GOT3 (cell line): ENCODE data around the gene NXN.
"Not testable (repeated sequence)": the region's sequence is repeated elsewhere in the genome, so short reads cannot be mapped to it uniquely, and the experiment has no call there.

ENCODE experiments used
- DNase-seq: peaks from one replicate; lab custom pipeline; 2025; ENCODE audit warnings: mixed read lengths; lab: John Stamatoyannopoulos, UW

Gene NXN

GRCh38 chr17:979212-979538 lies 401 bp downstream of the NXN start:
- no peak for DNase-seq

DNA sequence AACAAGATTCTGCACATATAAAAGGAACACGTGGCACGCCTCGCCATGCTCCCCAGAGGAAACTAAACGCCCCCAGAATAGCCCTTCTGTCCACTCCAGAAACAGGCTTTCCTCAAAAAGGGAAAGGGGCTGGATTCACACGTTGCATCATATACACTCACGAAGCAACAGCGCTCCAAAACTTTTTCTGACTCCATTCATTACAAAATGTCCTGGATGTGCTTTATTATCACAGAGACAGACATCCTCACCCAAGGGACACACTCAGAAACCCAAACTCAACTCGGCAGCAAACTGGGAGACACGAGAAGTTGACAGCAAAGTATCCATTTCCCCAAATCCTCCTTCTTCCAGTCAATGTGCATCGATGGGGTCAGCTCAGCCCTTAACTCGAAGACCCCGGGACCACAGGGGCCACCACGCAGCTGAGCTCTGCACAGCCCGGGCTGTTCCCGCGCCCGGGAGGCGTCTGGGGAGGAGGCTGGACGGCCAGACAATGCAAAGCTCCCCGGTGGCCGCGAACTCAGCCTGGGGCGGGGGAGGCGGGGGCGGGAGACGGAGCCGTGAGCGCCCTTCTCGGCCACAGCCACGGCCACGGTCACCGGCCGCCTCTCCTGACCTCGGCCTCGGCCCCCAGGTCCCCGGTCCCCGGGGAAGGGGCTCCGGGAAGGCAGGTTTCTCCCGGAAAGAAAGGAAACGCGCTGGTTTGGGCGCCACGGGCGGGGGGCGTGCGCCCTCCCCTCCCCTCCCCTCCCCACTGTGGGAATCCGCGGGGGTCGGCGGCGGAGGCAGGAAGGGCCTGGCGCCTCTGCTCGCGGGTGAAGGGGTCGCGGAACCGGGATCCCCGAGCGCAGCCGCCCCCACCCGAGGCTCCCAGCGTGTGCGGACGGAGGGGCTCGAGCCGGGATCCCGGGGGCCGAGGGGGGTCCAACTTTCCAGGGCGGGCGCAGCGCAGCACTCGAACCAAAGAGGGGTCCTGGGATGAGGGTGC lies 1.2 kb downstream of the NXN start:
- no peak for DNase-seq

DNA sequence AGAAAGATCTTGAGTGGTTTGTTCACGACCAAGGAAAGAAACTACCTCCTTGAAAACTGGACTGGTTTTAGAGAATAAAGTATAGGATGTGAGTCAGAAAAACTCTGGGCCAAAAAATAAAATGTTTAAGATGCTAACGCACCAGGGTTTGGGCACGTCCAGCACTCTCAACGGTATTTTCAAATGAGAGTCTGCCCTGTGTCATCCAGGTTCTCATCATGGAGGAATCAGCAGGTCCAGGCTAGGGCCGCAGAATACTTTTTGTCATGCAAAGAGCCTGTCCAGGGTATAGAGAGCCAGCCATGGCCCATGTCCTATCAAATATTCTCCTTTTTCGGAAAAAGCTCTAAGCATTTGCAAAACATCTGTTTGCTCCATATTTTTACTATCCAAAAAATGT lies 2.4 kb downstream of the NXN start:
- DNase-seq = no peak

DNA sequence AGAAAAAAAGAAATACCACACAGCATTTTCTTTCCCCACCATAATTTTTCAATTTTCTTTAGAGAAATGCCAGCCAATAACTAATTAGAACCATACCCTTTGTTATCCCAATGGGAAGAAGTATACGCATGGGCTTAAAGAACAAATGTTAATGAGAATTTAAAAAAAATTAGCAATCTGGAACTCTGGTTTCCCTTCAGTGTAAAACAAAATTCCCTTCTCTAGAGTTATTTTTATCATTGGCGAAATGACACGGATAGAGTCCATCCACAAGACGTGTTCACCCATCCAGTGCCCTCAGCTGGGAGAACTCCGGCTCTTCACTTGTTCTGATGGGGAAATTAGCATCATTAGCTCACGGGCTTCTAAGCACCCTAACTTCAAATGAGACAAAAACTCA lies 3.3 kb downstream of the NXN start:
- no peak for DNase-seq

- no peak for DNase-seq
Observed at GRCh38 chr17:975371-975915, 4.1 kb downstream of the NXN start.

DNA sequence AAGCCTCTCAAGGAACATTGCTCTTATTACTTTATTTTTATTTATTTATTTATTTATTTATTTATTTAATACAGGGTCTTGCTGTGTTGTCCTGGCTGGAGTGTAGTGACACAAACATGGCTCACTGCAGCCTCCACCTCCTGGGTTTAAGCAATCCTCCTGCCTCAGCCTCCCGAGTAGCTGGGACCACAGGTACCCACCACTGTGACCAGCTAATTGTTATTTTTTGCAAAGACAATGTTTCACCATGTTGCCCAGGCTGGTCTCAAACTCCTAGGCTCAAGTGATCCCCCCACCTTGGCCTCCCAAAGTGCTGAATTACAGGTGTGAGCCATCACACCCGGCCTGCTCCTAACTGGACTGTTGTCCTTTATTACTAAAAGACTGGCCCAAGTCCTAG lies 4.8 kb downstream of the NXN start:
- DNase-seq = not testable (repeated sequence)

DNA sequence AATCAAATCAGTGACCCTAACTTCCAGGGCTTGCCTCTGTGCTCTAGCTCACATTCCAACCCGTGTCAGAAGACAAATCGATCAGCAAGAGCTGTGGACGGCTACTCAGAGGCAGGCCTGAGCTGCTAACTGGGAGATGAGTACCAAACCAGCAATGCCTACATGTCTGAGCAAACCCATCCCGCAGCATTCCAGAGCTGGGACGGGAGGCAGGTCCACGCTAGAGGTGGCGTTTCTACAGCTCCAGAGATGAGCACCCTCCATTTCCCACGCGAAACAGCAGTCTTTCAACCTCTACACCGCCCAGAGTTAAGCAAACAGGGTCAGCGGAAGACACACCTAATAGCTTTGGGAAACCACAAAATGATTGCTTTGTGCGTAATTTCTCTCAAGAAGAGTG lies 6.5 kb downstream of the NXN start:
- no peak for DNase-seq

DNA sequence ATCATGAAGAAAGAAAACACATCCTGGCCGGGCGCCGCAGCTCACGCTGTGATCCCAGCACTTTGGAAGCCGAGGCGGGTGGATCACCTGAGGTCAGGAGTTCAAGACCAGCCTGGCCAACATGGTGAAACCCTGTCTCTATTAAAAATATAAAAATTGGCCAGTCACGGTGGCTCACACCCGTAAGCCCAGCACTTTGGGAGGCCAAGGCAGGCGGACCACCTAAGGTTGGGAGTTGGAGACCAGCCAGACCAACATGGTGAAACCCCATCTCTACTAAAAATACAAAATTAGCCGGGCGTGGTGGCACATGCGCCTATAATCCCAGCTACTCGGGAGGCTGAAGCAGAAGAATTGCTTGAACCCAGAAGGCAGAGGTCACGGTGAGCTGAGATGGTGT lies 7.7 kb downstream of the NXN start:
- DNase-seq = not testable (repeated sequence)

- no peak for DNase-seq
Observed at GRCh38 chr17:970364-970763, 9.2 kb downstream of the NXN start.

GRCh38 chr17:969811-970355 lies 9.7 kb downstream of the NXN start:
- no peak for DNase-seq

DNA sequence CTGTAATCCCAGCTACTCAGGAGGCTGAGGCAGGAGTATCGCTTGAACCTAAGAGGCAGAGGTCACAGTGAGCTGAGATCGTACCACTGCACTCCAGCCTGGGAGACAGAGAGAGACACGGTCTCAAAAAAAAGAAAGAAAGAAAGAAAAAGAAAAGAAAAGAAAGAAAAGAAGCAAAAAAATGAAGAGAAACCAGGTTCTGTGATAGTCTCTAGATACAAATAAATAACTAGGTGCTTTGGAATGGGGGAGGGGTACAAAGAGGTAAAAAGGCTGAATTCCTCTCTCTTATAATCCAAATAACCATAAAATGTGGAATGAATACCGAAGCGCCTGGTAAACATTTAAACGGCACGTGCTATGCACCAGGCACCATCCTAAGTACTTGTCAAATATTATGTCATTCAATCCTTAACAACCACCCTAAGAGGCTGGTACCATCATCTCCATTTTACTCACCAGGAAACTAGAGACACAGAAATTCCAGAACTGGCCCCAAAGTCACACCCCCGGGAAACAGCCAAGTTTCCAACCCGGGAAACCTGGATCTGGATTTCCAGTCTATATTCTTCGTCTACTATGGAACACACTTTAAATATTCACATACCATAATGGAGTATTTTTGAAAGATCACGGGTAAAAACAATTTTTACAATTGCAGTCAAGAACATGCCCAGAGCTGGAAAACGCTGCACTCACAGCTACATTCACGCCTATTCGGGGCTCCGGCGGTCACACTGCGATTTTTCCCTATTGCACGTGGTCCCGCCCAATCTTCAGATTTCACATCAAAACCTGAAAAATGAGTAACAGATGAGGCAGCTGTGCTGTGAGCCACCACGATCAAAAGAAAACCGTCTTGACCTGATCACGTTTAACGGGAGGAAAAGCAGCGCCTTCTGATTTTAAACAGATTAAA lies 10.5 kb downstream of the NXN start:
- DNase-seq = no peak

- DNase-seq = no peak
Observed at GRCh38 chr17:967122-967521, 12.5 kb downstream of the NXN start.

DNA sequence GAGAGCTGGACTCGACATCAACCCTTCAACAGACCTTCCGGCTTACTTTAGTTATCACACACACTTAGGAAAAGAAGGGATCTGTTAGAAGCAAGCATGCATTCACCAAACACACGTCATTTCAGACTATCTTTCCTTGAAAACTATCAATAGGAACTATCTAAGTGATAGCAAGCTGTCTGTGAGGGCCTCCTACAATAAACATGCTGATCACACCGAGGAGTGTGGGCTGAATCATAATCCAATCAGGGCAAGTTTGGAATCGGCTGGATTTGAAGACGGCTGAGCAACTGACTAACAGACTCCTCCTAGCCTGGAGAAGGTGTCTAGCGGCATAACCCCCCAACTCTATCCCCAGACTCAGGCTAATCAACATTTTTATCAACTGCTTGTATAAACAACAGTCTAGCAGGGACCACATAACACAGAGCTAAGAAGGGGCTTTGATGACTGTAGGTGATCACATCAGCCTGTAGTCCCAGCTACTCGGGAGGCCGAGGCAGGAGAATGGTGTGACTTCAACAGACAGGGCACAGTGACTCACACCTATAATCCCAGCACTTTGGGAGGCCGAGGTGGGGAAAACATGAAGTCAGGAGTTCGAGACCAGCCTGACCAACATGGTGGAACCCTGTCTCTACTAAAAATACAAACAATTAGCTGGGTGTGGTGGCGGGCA lies 14.1 kb downstream of the NXN start:
- DNase-seq = no peak

DNA sequence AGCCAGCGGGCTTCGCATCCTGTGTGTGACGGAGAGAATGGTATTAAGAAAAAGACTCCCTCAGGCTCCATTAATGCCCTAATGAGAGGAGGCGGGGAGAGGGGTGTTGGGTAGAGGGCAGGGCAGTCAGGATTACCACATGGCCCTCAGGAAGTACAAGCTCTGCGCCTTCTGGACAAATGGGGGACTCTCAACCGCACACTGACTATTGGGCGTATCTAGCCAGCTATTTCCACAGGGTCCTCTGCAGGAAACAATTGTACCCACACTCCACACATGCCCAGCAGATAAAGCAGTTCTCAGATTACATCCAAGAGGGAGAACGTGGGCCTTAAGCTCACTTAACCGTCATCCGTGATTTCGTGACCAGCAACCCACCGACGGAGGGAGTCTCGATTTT lies 14.7 kb downstream of the NXN start:
- no peak for DNase-seq

DNA sequence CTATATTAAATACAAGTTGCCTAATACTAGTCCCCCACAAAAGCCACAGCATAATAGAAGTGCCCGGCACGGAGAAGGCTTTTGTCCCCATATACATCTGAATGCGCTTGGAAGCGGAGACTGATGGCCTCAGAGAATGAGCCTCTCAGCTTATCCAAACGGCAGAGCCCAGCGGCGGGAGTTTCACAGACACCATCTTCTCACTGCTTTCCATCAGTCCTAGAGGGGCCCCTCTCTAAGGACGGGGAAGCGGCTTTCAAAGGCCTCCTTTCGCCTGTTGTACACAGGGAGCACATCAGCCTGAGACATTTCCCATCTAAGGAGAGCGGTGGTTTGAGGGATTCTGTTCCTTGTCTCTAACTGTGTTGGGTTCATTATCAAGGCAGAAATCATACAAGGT lies 16.9 kb downstream of the NXN start:
- DNase-seq = no peak

DNA sequence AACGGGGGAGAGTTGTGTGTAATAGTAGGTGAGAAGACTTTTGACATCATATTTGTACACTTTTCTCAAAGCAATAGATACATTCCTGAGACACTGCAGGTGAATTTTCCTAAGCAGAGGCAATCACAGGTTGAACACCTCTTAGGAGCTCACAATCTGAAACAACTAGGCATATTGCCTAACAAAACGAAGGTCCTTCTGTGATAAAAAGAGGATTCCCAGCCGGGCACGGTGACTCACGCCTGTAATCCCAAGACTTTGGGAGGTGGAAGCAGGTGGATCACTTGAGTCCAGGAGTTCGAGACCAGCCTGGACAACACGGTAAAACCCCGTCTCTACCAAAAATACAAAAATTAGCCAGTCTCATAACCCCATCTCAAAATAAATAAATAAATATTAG lies 17.4 kb downstream of the NXN start:
- no peak for DNase-seq

DNA sequence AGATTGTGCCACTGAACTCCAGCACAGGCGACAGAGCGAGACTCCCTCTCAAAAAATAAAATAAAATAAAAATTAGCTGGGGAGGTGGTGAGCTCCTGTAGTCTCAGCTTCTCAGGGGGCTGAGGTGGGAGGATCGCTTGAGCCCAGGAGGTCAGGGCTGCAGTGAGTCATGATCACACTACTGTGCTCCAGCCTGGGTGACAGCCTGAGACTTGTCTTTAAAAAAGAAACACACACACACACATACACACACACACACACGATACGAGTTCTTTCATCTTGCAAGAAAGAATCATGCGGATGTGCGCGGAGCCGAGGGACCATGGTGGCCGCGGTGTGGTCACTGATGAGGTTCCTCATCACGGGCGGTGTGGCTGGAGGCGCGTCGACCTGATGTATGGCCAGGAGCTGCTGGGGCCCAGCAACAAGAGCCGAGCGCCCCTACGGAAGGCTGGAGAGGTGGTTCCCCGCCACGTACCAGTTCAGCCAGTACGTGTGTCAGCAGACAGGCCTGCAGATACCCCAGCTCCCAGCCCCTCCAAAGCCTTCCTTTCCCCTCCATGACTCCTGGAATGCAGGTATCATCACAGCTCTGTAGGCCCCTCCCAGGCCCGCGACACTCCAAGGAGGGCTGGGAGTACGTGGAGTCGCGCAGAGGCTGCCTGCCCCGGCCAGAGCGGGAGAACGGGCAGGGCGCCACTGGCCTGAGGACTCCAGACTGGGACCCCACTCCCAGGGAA lies 20.7 kb downstream of the NXN start:
- no peak for DNase-seq

DNA sequence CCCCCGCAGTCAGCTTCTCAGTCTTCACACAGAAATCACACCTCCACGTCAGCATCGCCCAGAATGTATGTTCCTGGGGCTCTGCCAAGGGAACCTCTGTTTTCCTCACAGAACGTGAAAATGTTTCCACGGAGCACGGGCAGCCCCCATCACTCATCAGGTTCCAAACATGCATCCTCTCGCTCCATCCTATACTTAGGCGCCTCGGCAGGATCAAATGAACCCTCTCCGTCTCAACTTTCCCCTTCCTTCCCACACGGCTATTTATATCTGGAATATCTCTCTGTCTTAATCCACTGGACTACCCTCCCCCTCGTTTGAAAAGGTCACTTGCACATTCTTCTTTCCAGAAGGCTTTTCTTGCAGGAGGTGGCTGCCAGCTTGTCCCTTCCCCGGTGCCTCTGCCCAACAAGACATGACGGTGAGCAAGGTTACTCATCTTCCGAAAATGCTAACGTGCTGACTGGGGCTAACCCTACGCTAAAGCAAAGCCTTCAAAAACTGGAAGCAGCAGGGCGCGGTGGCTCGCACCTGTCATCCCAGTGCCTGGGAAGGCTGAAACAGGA lies 21.6 kb downstream of the NXN start:
- DNase-seq = no peak

GRCh38 chr17:956905-957304 lies 22.7 kb downstream of the NXN start:
- no peak for DNase-seq

DNA sequence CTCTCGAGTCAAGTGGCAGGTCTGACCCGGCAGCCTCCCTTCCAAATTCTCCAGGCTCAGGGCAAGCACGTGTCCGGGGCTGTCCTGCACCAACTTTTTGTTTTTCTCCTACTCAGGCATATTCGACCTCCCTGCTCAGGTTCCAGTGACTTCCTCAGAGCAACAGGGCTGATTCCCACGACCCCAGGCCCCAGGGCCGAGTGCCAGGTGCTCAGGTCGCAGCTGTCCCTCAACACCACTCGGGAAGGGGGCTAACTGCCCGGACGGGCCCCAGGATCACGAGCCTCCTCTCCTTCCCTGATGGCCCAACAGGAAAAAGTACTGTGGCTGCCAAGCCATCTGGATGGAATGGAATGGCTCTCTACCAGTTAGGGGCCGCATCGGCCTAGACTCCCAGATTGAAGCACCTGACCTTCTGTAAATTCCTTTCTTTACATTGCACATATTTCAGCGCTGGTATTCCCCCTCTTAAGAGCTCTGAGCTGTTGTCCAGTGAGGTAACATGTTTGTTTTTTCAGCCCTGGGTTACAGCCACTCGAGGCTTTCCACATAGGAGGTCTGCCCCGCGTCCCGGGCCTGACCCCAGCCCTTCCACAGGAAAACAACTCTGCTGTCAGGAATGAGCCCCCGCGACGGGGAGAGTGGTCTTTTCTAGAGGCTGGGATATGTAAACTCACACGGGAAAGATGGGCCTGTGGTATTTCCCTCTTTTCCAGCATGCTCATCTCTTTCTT lies 25.0 kb downstream of the NXN start:
- no peak for DNase-seq
